ENCODE data around the gene B9D1. TPM values are rescaled to one million over a fixed set of nuclear protein-coding genes. Genes with fewer than 3 reads are reported as not detected.

The B9D1 gene
- total and polyA plus RNA-seq, 2 experiments from 2014 or later: 29.6 to 30.8 TPM

- Histone ChIP-seq H3K9me3 (ENCODE audit: low read depth) (no peaks in the 10 kb centered on the region), H3K27me3 (no peaks in the 10 kb centered on the region), H4K20me1 (ENCODE audit: insufficient read depth, poor library complexity, severe bottlenecking) (no peaks in the 10 kb centered on the region), H3K4me2 (no peak overlapping the region), H2AFZ (no peak overlapping the region), H3K36me3 (replicated peaks; ENCODE audit: insufficient read depth, low read depth) (no peaks in the 10 kb centered on the region), H3K4me1 (ENCODE audit: insufficient read depth) (no peaks in the 10 kb centered on the region), H3K9me2 (replicated peaks; ENCODE audit: insufficient read depth) (no peaks in the 10 kb centered on the region), H3K79me2 (no peaks in the 10 kb centered on the region), H3K27ac (no peak overlapping the region), H3K4me3 (no peak overlapping the region)
- TF ChIP-seq CTCF (IDR thresholded peaks at IDR 0.05; ENCODE audit: poor library complexity) (no peak), EZH2 (IDR thresholded peaks at IDR 0.05; ENCODE audit: borderline replicate concordance) (no peak), EZH2phosphoT487 (IDR thresholded peaks at IDR 0.05; ENCODE audit: low read depth, severe bottlenecking, unreplicated experiment) (no peak)
- WGBS (ENCODE audit: low lambda C conversion rate, missing lambda C conversion rate): 89% methylated on average over 4 of the region's 4 CpGs
- DNase-seq (ENCODE audit: low spot score): no peak
Observed at GRCh38 chr17:19310151-19310550, 52.4 kb downstream of the B9D1 start.

GRCh38 chr17:19309701-19310100 is 52.8 kb downstream of the B9D1 start:
- Histone ChIP-seq H3K9me3 (ENCODE audit: low read depth) (no peaks in the 10 kb centered on the region), H2AFZ (no peak overlapping the region), H3K36me3 (replicated peaks; ENCODE audit: insufficient read depth, low read depth) (no peaks in the 10 kb centered on the region), H3K79me2 (no peaks in the 10 kb centered on the region), H3K27ac (no peak overlapping the region), H3K4me2 (no peak overlapping the region), H3K9me2 (replicated peaks; ENCODE audit: insufficient read depth) (no peaks in the 10 kb centered on the region), H3K4me1 (ENCODE audit: insufficient read depth) (no peaks in the 10 kb centered on the region), H3K27me3 (no peaks in the 10 kb centered on the region), H3K4me3 (no peak overlapping the region), H4K20me1 (ENCODE audit: insufficient read depth, poor library complexity, severe bottlenecking) (no peaks in the 10 kb centered on the region)
- 81% methylated on average over 5 of the region's 5 CpGs for WGBS (ENCODE audit: low lambda C conversion rate, missing lambda C conversion rate)
- DNase-seq (ENCODE audit: low spot score): no peak
- no peak for TF ChIP-seq CTCF (IDR thresholded peaks at IDR 0.05; ENCODE audit: poor library complexity)
- no peak for TF ChIP-seq EZH2 (IDR thresholded peaks at IDR 0.05; ENCODE audit: borderline replicate concordance)
- TF ChIP-seq EZH2phosphoT487 (IDR thresholded peaks at IDR 0.05; ENCODE audit: low read depth, severe bottlenecking, unreplicated experiment): no peak

- TF ChIP-seq EZH2phosphoT487 (IDR thresholded peaks at IDR 0.05; ENCODE audit: low read depth, severe bottlenecking, unreplicated experiment): no peak
- no peak for TF ChIP-seq EZH2 (IDR thresholded peaks at IDR 0.05; ENCODE audit: borderline replicate concordance)
- no peak for TF ChIP-seq CTCF (IDR thresholded peaks at IDR 0.05; ENCODE audit: poor library complexity)
- 95% methylated on average over 8 of the region's 8 CpGs for WGBS (ENCODE audit: low lambda C conversion rate, missing lambda C conversion rate)
- Histone ChIP-seq H2AFZ (no peak overlapping the region), H3K9me2 (replicated peaks; ENCODE audit: insufficient read depth) (no peaks in the 10 kb centered on the region), H3K4me2 (no peak overlapping the region), H3K36me3 (replicated peaks; ENCODE audit: insufficient read depth, low read depth) (no peaks in the 10 kb centered on the region), H3K4me3 (no peak overlapping the region), H3K27ac (no peak overlapping the region), H3K27me3 (no peaks in the 10 kb centered on the region), H3K9me3 (ENCODE audit: low read depth) (no peaks in the 10 kb centered on the region), H4K20me1 (ENCODE audit: insufficient read depth, poor library complexity, severe bottlenecking) (no peaks in the 10 kb centered on the region), H3K4me1 (ENCODE audit: insufficient read depth) (no peaks in the 10 kb centered on the region), H3K79me2 (peaks cover 2% of the 10 kb centered on the region)
- DNase-seq (ENCODE audit: low spot score): no peak
Observed at GRCh38 chr17:19308398-19308797, 54.1 kb downstream of the B9D1 start.

GRCh38 chr17:19307521-19307920 is 55.0 kb downstream of the B9D1 start:
- H3K4me2 ChIP-seq: no peak overlapping the region
- no peak for DNase-seq (ENCODE audit: low spot score)
- H3K9me3 ChIP-seq (ENCODE audit: low read depth): no peaks in the 10 kb centered on the region
- WGBS (ENCODE audit: low lambda C conversion rate, missing lambda C conversion rate): 96% methylated on average over 10 of the region's 10 CpGs
- no peaks in the 10 kb centered on the region for H3K27me3 ChIP-seq
- peaks cover 2% of the 10 kb centered on the region for H3K79me2 ChIP-seq
- H4K20me1 ChIP-seq (ENCODE audit: insufficient read depth, poor library complexity, severe bottlenecking): no peaks in the 10 kb centered on the region
- H3K4me1 ChIP-seq (ENCODE audit: insufficient read depth): no peaks in the 10 kb centered on the region
- H2AFZ ChIP-seq: no peak overlapping the region
- no peak for TF ChIP-seq EZH2phosphoT487 (IDR thresholded peaks at IDR 0.05; ENCODE audit: low read depth, severe bottlenecking, unreplicated experiment)
- no peaks in the 10 kb centered on the region for H3K9me2 ChIP-seq (replicated peaks; ENCODE audit: insufficient read depth)
- H3K36me3 ChIP-seq (replicated peaks; ENCODE audit: insufficient read depth, low read depth): no peaks in the 10 kb centered on the region
- H3K4me3 ChIP-seq: no peak overlapping the region
- no peak overlapping the region for H3K27ac ChIP-seq
